ENCODE measurements around the gene SCP2D1. TPM values are rescaled to one million over a fixed set of nuclear protein-coding genes. Genes with fewer than 3 reads are reported as not detected.

The SCP2D1 gene
- total RNA-seq, 1 donor from 2014 or later = not detected

DNA sequence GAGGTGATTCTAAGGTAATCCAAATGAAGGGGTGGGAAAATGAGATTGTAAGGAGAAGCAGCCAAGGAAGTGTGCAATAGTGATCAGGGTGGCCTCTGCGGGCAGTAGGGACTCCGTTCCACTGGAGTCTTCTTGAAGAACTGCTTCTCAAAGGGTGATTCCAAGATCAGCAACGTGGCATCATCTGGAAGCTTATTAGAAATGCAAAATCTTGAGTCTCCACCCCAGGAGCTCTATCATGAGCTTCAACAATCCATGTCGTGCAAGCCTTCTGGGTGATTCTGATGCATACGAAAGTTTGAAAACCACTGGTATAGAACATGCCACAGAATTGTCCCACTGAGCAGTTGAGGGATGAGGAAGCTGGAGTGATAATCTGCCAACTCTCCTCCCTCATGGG, 31.4 kb downstream of the SCP2D1 start:
- DNase-seq (no peak), ATAC-seq (ENCODE audit: low read depth) (no peak)
- no peaks in the 10 kb centered on the region for H3K27me3 Mint-ChIP-seq
- no peaks in the 10 kb centered on the region for H3K4me1 Mint-ChIP-seq
- no peaks in the 10 kb centered on the region for H3K9me3 Mint-ChIP-seq
- intact Hi-C loops (cut with micrococcal nuclease) = no loop called here
- no peaks in the 10 kb centered on the region for H3K36me3 Mint-ChIP-seq (ENCODE audit: low read depth)
- POLR2A ChIA-PET = no interaction called here
- CTCF ChIA-PET = no interaction called here
- no peak overlapping the region for H3K27ac Mint-ChIP-seq
- no peak for TF ChIP-seq CTCF (IDR thresholded peaks at IDR 0.05)
- H3K4me3 Mint-ChIP-seq = no peak overlapping the region

- H3K27me3 Mint-ChIP-seq = peaks cover 2% of the 10 kb centered on the region
- DNase-seq (no peak), ATAC-seq (ENCODE audit: low read depth) (no peak)
- CTCF ChIA-PET = no interaction called here
- intact Hi-C loops (cut with micrococcal nuclease) = no loop called here
- POLR2A ChIA-PET = no interaction called here
- no peaks in the 10 kb centered on the region for H3K9me3 Mint-ChIP-seq
- TF ChIP-seq CTCF (IDR thresholded peaks at IDR 0.05) = no peak
- H3K4me1 Mint-ChIP-seq = no peaks in the 10 kb centered on the region
- H3K4me3 Mint-ChIP-seq = no peak overlapping the region
- no peak overlapping the region for H3K27ac Mint-ChIP-seq
- no peaks in the 10 kb centered on the region for H3K36me3 Mint-ChIP-seq (ENCODE audit: low read depth)
Observed at GRCh38 chr20:18847226-18847755, 33.7 kb downstream of the SCP2D1 start.

- no peaks in the 10 kb centered on the region for H3K4me1 Mint-ChIP-seq
- no peak overlapping the region for H3K27ac Mint-ChIP-seq
- no peak for DNase-seq
- no peaks in the 10 kb centered on the region for H3K9me3 Mint-ChIP-seq
- CTCF ChIA-PET = no interaction called here
- POLR2A ChIA-PET = no interaction called here
- no peak for ATAC-seq (ENCODE audit: low read depth)
- intact Hi-C loops (cut with micrococcal nuclease) = no loop called here
- no peaks in the 10 kb centered on the region for H3K36me3 Mint-ChIP-seq (ENCODE audit: low read depth)
- peaks cover 2% of the 10 kb centered on the region for H3K27me3 Mint-ChIP-seq
- no peak overlapping the region for H3K4me3 Mint-ChIP-seq
- TF ChIP-seq CTCF (IDR thresholded peaks at IDR 0.05) = no peak
Observed at GRCh38 chr20:18849131-18849530, 35.5 kb downstream of the SCP2D1 start.

DNA sequence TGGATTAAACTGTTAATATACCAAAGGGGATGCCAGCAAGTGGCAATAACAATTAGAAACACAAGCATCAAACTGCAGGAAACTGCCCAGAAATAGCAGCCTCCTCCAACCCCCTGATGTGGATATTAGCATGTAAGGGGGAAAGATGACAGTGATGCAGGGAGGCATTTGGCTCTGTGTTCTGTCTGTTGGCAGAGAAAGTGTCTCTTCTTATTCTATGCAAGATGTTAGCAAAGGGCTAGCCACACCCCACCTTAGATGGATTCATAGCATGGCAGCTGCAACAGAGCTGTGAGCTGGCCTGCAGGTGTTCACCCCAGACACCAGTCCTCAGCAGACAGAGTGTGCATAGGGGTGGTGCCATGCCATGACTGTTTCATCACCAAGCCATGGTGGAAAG, 38.0 kb downstream of the SCP2D1 start:
- ATAC-seq (ENCODE audit: low read depth) = no peak
- DNase-seq = no peak
- no peaks in the 10 kb centered on the region for H3K36me3 Mint-ChIP-seq (ENCODE audit: low read depth)
- no peaks in the 10 kb centered on the region for H3K9me3 Mint-ChIP-seq
- H3K27ac Mint-ChIP-seq = no peak overlapping the region
- POLR2A ChIA-PET = no interaction called here
- intact Hi-C loops (cut with micrococcal nuclease) = no loop called here
- H3K4me1 Mint-ChIP-seq = no peaks in the 10 kb centered on the region
- H3K4me3 Mint-ChIP-seq = no peak overlapping the region
- TF ChIP-seq CTCF (IDR thresholded peaks at IDR 0.05) = no peak
- CTCF ChIA-PET = no interaction called here
- H3K27me3 Mint-ChIP-seq = peaks cover 5% of the 10 kb centered on the region

- ChIA-PET CTCF (no interaction called here), POLR2A (no interaction called here)
- no peak for TF ChIP-seq CTCF (IDR thresholded peaks at IDR 0.05)
- no peak overlapping the region for H3K27ac Mint-ChIP-seq
- no peaks in the 10 kb centered on the region for H3K36me3 Mint-ChIP-seq (ENCODE audit: low read depth)
- no peak overlapping the region for H3K4me3 Mint-ChIP-seq
- ATAC-seq (ENCODE audit: low read depth) = no peak
- DNase-seq = no peak
- H3K9me3 Mint-ChIP-seq = no peaks in the 10 kb centered on the region
- intact Hi-C loops (cut with micrococcal nuclease) = no loop called here
- peaks cover 5% of the 10 kb centered on the region for H3K27me3 Mint-ChIP-seq
- no peaks in the 10 kb centered on the region for H3K4me1 Mint-ChIP-seq
Observed at GRCh38 chr20:18852318-18852717, 38.7 kb downstream of the SCP2D1 start.
